22Rv1 (cell line): ENCODE results near the gene TC2N.

Experiments used
- CTCF ChIP-seq: fragments of 450-650 bp; IDR thresholded peaks from 2 replicates; pipeline ENCODE4 v1.5.1; 2017; ENCODE audit warnings: mild to moderate bottlenecking
- ZFX ChIP-seq: fragments of 450-650 bp; IDR thresholded peaks from 2 replicates; pipeline ENCODE4 v1.6.1; 2017; ENCODE audit warnings: antibody characterized with exemption, borderline replicate concordance

GRCh38 chr14:91805659-91806058 is 61.7 kb downstream of the TC2N start:
- TF ChIP-seq CTCF (no peak), ZFX (no peak)
